RWPE2 (cell line): Measurements from ENCODE around the gene CPOX.

ENCODE experiments used
- ATAC-seq: fragments of 200-7000 bp; cut with Tn5 transposase; 3 replicates; pipeline ENCODE4 v1.9.1; 2021; ENCODE audit warnings: low read depth
- DNase-seq: peaks from one replicate; pipeline ENCODE4 v3.0.0-alpha.2; 2020; ENCODE audit warnings: low spot score
- H3K27ac ChIP-seq: fragments of 450-650 bp; 2 replicates; pipeline ENCODE4 v1.5.1; 2017; ENCODE audit warnings: mild to moderate bottlenecking; ENCODE audit not compliant: poor library complexity, severe bottlenecking
- H3K27me3 ChIP-seq: fragments of 250-450 bp; sonication (Bioruptor Pico); 2 replicates; pipeline ENCODE4 v1.5.1; 2021; ENCODE audit warnings: mild to moderate bottlenecking, moderate library complexity; ENCODE audit not compliant: insufficient read depth, poor library complexity, severe bottlenecking
- H3K36me3 ChIP-seq: fragments of 250-450 bp; sonication (Bioruptor Pico); 2 replicates; pipeline ENCODE4 v1.5.1; 2020; ENCODE audit warnings: low read depth, mild to moderate bottlenecking, moderate library complexity
- H3K4me1 ChIP-seq: fragments of 250-450 bp; sonication (Bioruptor Pico); 2 replicates; pipeline ENCODE4 v1.5.1; 2021; ENCODE audit warnings: mild to moderate bottlenecking, moderate library complexity; ENCODE audit not compliant: insufficient read depth, poor library complexity, severe bottlenecking
- H3K4me3 ChIP-seq: fragments of 250-450 bp; sonication (Bioruptor Pico); 2 replicates; pipeline ENCODE4 v1.5.1; 2021; ENCODE audit warnings: mild to moderate bottlenecking, moderate library complexity; ENCODE audit not compliant: severe bottlenecking
- H3K9me3 ChIP-seq: fragments of 250-450 bp; sonication (Bioruptor Pico); 2 replicates; pipeline ENCODE4 v1.5.1; 2021; ENCODE audit warnings: mild to moderate bottlenecking, moderate library complexity; ENCODE audit not compliant: severe bottlenecking
- CTCF ChIP-seq: fragments of 450-650 bp; IDR thresholded peaks from one replicate; pipeline ENCODE4 v1.5.1; 2017; ENCODE audit warnings: mild to moderate bottlenecking, moderate library complexity; ENCODE audit not compliant: poor library complexity, severe bottlenecking

Gene CPOX

GRCh38 chr3:98548544-98548943, 44.9 kb downstream of the CPOX start:
- Histone ChIP-seq H3K4me1 (no peaks in the 10 kb centered on the region), H3K9me3 (no peaks in the 10 kb centered on the region), H3K4me3 (no peak overlapping the region), H3K36me3 (no peaks in the 10 kb centered on the region), H3K27ac (no peak overlapping the region), H3K27me3 (no peaks in the 10 kb centered on the region)
- no peak for DNase-seq
- TF ChIP-seq CTCF, result no peak
- ATAC-seq, result no peak

GRCh38 chr3:98545940-98546339, 47.5 kb downstream of the CPOX start:
- no peaks in the 10 kb centered on the region for H3K36me3 ChIP-seq
- no peak for DNase-seq
- no peak overlapping the region for H3K4me3 ChIP-seq
- H3K27ac ChIP-seq, result no peak overlapping the region
- H3K9me3 ChIP-seq, result no peaks in the 10 kb centered on the region
- no peak for ATAC-seq
- no peak for TF ChIP-seq CTCF
- H3K27me3 ChIP-seq, result no peaks in the 10 kb centered on the region
- no peaks in the 10 kb centered on the region for H3K4me1 ChIP-seq

- no peaks in the 10 kb centered on the region for H3K4me1 ChIP-seq
- ATAC-seq, result no peak
- no peaks in the 10 kb centered on the region for H3K36me3 ChIP-seq
- TF ChIP-seq CTCF, result no peak
- H3K4me3 ChIP-seq, result no peak overlapping the region
- no peaks in the 10 kb centered on the region for H3K27me3 ChIP-seq
- no peak for DNase-seq
- no peak overlapping the region for H3K27ac ChIP-seq
- no peaks in the 10 kb centered on the region for H3K9me3 ChIP-seq
These were observed 50.8 kb downstream of the CPOX start for GRCh38 chr3:98542623-98543022.

- TF ChIP-seq CTCF, result no peak
- H3K4me3 ChIP-seq, result no peak overlapping the region
- no peaks in the 10 kb centered on the region for H3K36me3 ChIP-seq
- H3K27me3 ChIP-seq, result no peaks in the 10 kb centered on the region
- H3K9me3 ChIP-seq, result no peaks in the 10 kb centered on the region
- H3K27ac ChIP-seq, result no peak overlapping the region
- ATAC-seq (no peak), DNase-seq (no peak)
- no peaks in the 10 kb centered on the region for H3K4me1 ChIP-seq
These were observed 51.7 kb downstream of the CPOX start for GRCh38 chr3:98541695-98542094.

- no peak overlapping the region for H3K4me3 ChIP-seq
- no peak overlapping the region for H3K27ac ChIP-seq
- ATAC-seq, result no peak
- H3K27me3 ChIP-seq, result no peaks in the 10 kb centered on the region
- no peak for TF ChIP-seq CTCF
- H3K36me3 ChIP-seq, result no peaks in the 10 kb centered on the region
- H3K9me3 ChIP-seq, result no peaks in the 10 kb centered on the region
- no peak for DNase-seq
- H3K4me1 ChIP-seq, result no peaks in the 10 kb centered on the region
These were observed 53.1 kb downstream of the CPOX start for GRCh38 chr3:98540346-98540745.
